ENCODE results near the gene SENP3. TPM values are rescaled to one million over a fixed set of nuclear protein-coding genes. Genes with fewer than 3 reads are reported as not detected.
A peak's percentile ranks its signal among the peaks of the same experiment; 100 is the strongest.

Gene SENP3
- total and polyA plus RNA-seq, 2 of the 13 experiments (the other 11 are each of a cell fraction or from before 2014, with no cell fraction given): 55.8 to 75.4 TPM

- no peak for ATAC-seq
- H3K4me1 ChIP-seq (ENCODE audit: insufficient read depth, low read length): peaks cover 63% of the 10 kb centered on the region
- H3K27me3 ChIP-seq (ENCODE audit: control insufficient read depth in 1 of 2, insufficient read depth in 2 of 2, low read length in 2 of 2): no peaks in the 10 kb centered on the region; a peak in 1 of 5 replicates
- WGBS (ENCODE audit: low lambda C conversion rate): 96% methylated on average over 11 of the region's 36 CpGs
- ChIA-PET POLR2A (interaction anchor here (1.1 to 4.5 kb wide), 8 partner anchors 8 to 105 kb away, joined by 3 to 89 read pairs (median 11); partner anchors contain the start of genes ATP1B2, SAT2, SLC35G6 and TP53), CTCF (ENCODE audit: low intra/inter-chr PET ratio, low total read pairs) (no interaction called here)
- no peaks in the 10 kb centered on the region for H3K9me3 ChIP-seq (ENCODE audit: low read length)
- TF ChIP-seq MXD1 (CRISPR knock-in tag; IDR thresholded peaks at IDR 0.05) (0 out of 2 replicates have a peak, but pooled peaks have one; percentile 2), KDM3A (CRISPR knock-in tag; IDR thresholded peaks at IDR 0.05; ENCODE audit: low read depth) (0 out of 2 replicates have a peak, but pooled peaks have one; percentile 4), NONO (IDR thresholded peaks at IDR 0.05) (no peak), NONO (CRISPR knock-in tag; conservative IDR thresholded peaks at IDR 0.05) (peak; percentile 34; the same call in 1 of the 2 replicates), AGO2 (optimal IDR thresholded peaks at IDR 0.05; ENCODE audit: low read depth, low read length) (peak; percentile 92), ZNF850 (CRISPR knock-in tag; conservative IDR thresholded peaks at IDR 0.05) (0 out of 2 replicates have a peak, but pooled peaks have one; percentile 7), SAFB2 (CRISPR knock-in tag; IDR thresholded peaks at IDR 0.05; ENCODE audit: borderline replicate concordance, low read depth) (no peak), RBFOX2 (IDR thresholded peaks at IDR 0.05; ENCODE audit: low read depth, low read length) (0 out of 2 replicates have a peak, but pooled peaks have one; percentile 24), POLR2A (IDR thresholded peaks at IDR 0.05; ENCODE audit: insufficient read depth in 1 of 2, low read depth in 2 of 2, low read length in 2 of 2) (0 out of 4 replicates have a peak, but pooled peaks of 1 of the 2 experiments have one; percentile 28), JUN (CRISPR knock-in tag; IDR thresholded peaks at IDR 0.05) (no peak), HIVEP1 (CRISPR knock-in tag; IDR thresholded peaks at IDR 0.05) (0 out of 2 replicates have a peak, but pooled peaks have one; percentile 12), HOXD1 (CRISPR knock-in tag; IDR thresholded peaks at IDR 0.05) (no peak), IKZF4 (CRISPR knock-in tag; IDR thresholded peaks at IDR 0.05; ENCODE audit: borderline replicate concordance, low read depth, not compliant biosample characterization) (no peak), BRCA1 (CRISPR knock-in tag; IDR thresholded peaks at IDR 0.05) (no peak), ZNF713 (CRISPR knock-in tag; IDR thresholded peaks at IDR 0.05) (peak; percentile 40; the same call in 1 of the 2 replicates)
- no TSS peak for BruUV-seq (replicated peaks)
- H3K4me3 ChIP-seq (replicated peaks in 1 of 3; ENCODE audit: insufficient read depth in 1 of 3, low read depth in 2 of 3, low read length in 3 of 3): peak overlapping the region in 2 of 3 experiments; percentile 77 to 83; a peak in 2 of 6 replicates
- intact Hi-C loops (cut with micrococcal nuclease; ENCODE audit: unreplicated experiment) (loop anchor here (1.0 kb wide), 1 partner anchor 32 kb away; the partner anchor contains the start of gene FXR2), in situ Hi-C loops (cut with HindIII; ENCODE audit: extremely low pct_ligation_motif_present, low pct_unique_long_range_greater_than_20kb) (no loop called here)
- H3K79me2 ChIP-seq (ENCODE audit: insufficient read depth, low read length): peaks cover 25% of the 10 kb centered on the region
- peak overlapping the region; percentile 97 for H3K9ac ChIP-seq (ENCODE audit: insufficient read depth, low read depth, low read length)
- H2AFZ ChIP-seq (ENCODE audit: low read length): no peak overlapping the region
- no peak for FAIRE-seq
- peaks cover 17% of the 10 kb centered on the region for H4K20me1 ChIP-seq (ENCODE audit: insufficient read depth, low read length)
- H3K27ac ChIP-seq (ENCODE audit: extremely low read length, insufficient read depth, low read length): peak overlapping the region; percentile 96
- DNase-seq (ENCODE audit: low spot score): no peak
- peaks cover 5 to 22% of the 10 kb centered on the region in 2 experiments for H3K36me3 ChIP-seq (replicated peaks in 1 of 2; ENCODE audit: control insufficient read depth in 1 of 2, insufficient read depth in 2 of 2, low read length in 2 of 2)
- H3K4me2 ChIP-seq (ENCODE audit: low read depth, low read length): peak overlapping the region; percentile 92
These were observed 20.9 kb downstream of the SENP3 start for GRCh38 chr17:7582396-7583252.
